Activated CD4-positive, alpha-beta T cell treated with anti-CD3 and anti-CD28 coated beads for 24 hours (primary cell): ENCODE data around the gene SETBP1.

ENCODE experiments used
- DNase-seq, 2 donors: peaks; one replicate each; pipeline ENCODE4 v3.0.0-alpha.2; 2020; ENCODE audit warnings: low read depth in 2 of 2

SETBP1 gene

DNA sequence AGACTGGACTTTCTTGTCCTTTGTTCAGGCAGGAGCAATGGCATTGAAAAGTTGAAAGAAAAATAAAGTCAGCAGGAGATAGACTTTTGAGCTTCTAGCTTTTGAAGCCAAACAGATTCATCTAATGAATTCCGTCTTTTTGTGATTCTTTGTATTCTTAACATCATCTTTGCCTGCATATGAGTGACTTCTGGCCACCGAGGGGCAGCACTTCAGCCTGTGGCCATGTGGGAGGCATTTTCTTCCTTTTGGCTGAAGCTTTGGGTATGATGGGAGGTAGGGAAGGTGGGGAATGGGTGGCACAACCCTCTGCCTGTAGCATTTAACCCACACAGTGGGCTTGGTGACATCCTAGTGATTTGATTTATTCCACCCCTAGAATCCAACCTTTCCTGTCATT lies 220.6 kb downstream of the SETBP1 start:
- DNase-seq = no peak

DNA sequence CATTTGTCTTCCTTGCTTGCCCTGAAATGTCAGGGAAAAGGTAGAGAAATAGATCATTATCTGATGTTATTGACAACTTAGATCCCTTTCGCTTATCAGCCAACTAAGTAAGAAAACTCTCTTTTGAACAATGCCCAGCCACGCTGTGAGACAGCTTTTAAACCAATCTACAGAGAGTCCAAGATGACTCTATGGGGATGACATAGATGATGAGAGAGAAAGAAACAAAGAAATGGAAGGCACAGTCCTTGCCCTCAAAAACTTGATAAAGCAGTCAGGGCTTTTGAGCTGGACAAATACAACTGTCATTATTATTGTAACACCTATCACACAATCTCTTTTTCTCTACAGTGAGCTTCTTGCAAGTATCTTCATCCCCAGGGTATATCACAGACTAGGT lies 222.6 kb downstream of the SETBP1 start:
- DNase-seq = no peak

DNA sequence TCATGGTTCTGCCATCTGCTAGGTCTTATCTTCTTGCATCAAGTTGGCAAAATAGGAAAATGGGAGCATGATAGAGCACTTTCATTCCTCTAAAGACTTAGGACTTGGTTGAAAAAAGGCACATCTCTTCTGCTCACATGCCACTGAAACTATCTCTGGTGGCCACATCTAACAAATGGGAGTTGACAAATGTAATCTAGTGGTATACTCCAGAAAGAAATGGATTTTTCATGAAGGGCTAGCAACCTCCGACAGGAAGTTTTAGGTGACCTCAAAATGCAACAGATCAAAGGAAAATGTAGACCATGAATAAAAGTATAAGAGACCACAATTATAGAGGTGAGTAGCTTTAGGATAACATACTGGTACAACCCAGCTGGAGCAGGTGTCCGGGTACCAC lies 224.1 kb downstream of the SETBP1 start:
- no peak for DNase-seq

DNA sequence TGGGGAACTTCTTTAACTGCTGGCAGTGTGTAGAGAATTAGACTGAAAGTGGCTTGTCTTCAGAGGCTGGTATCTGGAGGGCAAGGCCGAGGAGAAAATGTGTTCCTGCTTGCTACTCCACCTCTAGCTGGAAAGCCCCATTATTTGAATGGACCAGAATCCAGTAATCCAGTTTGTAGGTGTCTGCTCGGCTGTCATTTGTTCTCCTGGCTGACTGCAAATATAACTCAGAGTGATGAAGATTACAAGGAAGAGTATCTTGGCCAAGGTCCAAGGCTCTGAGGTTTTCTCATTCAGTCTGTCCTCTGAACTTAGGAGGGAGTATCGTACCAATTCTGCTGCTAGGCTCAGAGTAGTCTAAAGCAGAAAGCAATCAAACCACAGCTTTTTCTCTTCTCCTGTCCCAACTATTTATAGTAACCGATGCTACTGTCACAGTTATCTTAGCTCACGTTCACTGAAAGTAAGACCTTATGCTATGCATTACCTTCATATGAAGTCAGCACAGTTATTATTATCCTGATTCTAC lies 228.6 kb downstream of the SETBP1 start:
- DNase-seq = no peak

DNA sequence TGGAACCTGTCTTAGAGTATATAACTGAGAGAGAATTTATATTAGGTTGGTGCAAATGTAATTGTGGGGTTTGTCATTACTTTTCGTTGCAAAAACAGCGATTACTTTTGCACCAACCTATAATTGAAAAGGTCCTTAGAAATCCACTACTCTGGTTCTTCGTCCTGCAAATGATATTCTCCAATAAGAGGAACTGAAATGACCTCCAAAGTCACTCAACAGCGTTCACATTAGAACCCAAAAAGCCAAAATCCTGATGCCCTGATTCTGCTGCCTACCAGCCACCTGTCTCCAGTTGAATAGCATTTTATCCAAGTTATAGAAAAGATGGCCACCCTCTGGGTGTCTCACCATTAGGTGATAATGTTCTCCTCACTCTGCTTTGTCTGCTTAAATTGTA lies 230.6 kb downstream of the SETBP1 start:
- DNase-seq = no peak

DNA sequence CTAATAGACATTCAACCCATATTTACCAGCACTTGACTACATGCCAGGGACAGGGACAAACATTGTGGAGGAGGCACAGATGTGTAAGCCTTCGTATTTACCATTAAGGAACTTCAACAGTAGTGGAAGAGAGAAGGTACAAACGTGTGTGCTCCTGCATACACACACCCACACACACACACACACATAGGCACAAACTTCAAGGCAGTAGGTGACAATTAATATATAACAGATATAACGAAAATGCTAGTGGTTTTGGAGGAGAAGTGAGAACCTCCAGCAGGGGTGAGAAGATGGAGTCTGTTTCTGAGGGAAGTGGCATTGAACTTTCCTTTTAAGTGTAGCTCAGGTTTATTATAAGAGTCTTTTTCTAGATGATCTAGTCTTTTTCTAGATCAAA lies 231.1 kb downstream of the SETBP1 start:
- no peak for DNase-seq

DNA sequence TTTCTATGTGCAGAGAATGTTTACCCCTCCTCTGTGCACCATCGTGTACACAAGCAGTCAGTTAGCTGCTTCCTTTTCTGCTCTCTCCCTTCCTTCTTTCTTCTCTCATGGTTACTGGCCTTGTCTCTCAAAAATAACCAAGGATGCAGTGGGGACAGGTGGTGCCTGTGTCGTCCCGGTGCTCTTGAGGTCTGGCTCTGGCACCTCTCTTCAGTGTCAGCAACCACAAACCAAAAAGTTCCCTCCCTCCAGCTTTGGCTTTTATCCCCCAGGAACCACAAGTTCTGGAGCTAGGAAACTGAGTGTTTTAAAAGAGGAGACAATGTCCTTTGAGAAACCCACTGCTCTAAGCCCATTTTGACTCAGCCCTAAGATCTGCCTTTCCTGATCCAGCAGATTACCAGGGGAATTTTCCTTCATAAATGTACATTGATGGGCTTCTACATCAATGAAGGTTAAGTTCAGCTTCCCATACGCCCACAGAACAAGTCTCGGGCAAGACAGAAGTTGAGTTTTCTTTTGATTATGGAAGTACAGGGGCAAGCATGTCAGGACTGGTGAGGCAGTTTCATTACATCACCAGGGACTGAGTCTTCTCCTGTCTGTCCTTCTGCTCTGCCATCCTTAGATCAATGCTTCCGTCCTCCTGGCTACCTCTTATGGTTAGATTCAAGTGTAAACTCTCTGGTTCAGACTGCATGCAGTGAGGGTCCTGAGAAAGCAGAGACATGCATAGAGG lies 232.2 kb downstream of the SETBP1 start:
- no peak for DNase-seq

DNA sequence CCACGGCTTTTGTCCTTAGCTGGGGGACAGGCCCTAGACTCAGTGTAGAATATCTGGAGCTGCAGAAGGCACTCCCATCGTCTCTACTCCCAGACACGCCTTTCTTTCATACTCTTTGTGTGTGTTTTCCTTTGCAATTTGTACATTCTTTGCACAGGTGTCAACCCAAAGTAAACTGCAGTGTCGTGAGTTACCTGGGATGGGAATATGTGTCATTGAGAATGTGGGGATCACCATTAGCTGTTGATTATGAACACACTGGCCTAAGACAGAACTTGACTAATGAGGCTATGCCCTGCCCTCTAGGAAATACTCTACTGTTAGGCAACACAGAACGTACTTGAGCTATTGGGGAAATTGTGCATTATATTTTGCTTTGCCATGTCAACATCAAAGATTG lies 233.3 kb downstream of the SETBP1 start:
- no peak for DNase-seq

DNA sequence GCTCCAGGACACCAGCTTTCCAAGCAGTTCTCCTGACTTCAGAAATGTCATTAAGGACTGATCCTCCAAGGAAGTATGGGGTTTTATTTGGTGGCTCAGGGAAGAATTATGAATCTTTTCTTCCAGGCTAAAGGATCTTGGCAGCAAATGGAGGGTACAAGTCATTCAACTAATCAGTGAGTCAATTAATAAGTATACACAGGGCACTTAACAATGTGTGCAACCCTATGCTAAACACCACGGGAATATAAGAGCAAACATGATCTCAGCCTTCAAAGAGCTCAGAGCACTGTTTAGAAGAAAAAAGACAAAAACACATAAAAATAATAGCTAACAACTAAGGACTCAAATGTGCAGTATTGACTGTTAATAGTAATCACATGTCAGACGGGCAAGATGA lies 234.5 kb downstream of the SETBP1 start:
- no peak for DNase-seq

DNA sequence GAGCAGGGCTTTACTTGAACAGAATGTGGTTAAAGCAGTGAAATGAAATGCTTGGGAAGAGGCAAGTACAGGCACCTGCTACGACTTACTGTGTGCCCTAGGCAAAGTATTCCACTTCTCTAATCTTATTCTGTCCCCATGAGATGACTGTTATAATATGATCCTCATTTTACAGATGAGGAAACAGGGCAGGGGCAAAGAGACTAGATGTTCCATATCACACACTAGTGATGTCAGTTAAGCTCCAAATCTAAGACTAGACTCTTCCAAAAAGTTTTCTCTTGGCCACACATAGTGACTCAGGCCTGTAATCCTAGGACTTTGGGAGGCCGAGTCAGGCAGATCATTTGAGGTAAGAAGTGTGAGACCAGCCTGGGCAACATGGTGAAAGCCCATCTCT lies 235.0 kb downstream of the SETBP1 start:
- DNase-seq = no peak

DNA sequence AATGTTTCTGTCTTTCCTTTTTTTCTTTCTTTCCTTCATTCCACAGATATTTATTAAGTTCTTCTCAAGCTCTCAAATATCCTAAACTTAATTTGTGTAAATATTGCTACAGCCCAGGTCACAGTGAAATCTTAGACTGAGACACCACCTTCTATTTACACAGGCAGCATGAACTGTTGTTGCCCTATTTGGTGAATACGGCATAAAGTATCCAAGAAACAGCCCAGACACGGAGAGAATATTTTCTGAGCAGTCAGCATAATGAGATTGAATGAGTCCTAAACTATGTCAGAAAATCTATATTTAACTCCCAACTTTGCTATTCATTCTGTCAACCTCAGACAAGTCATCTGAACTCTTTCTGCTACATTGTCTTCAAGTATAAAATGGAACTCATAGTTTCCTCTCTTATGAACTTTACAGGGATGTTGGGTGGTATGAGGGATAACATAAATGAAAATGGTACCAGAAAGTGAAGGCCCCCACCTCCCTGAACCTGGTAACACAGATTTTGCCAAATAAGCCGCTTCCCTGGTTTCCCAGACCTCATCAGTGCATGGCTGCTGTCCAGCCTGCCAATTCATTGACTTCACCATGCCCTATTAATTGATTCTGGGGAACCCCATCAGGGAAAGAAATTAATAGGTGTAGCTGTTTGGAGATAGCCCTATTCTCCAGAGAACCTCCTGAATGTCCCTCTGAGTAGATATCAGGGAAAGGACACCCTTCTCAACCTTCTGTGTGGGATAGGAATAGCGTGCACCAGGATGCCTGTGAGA lies 235.9 kb downstream of the SETBP1 start:
- no peak for DNase-seq

DNA sequence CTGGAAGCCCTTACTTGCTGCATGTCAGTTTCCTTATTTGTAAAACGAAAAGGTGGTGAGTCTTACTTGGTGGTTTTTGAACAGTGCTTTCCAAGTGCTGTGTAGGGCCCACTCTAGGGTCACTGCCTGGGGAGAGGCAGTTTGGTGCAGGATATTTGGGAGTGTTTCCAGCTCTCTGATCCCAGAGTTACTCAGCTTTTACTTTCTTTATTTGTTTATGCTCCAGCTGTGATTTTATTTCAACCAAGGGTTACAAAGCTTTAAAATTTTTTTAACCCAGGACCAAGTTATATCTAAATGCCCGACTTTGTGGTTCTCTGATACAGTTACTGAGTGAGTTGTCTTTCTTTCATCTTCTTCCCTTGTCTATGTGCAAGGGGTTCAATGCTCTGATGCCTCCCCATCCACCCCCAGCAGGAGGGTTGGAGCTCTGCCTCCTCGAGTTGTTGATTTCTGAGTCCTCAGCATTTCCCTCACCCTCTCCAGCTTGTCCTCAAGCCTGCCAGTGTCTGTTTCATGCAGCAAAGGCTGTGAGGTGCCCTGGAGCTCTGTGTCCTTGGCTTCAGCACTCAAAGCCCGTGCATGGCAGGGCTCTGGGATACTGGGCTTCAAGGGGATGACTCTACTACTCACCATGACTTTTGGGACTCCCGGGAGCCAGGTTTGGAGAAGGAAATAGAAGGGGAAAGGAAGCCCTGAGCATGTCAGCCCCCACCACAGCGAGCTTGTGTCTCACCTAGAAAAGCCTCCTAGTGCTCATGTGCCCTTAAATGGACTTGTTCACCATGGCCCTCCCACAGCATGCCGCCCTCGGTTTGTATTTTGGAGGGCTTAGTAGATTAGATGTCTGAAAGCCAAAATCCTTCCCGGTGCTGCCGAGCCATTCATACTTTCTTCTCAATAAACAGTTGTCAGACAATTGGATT lies 236.8 kb downstream of the SETBP1 start:
- DNase-seq = no peak

DNA sequence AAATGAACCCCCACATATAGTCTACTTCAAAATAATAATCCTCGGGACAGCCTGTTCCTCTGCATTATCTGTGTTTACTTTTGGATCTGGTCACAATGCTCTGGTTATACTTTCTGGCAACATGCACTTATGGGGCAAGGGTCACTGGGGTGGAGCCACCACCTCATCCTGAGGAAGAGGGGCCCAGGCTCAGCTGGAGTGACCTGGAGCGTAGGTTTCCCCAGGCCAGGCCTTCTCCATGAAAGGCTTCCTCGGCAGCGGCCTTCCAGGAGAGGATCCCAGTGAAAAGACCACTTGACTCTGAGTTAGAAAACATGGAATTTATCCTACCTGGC lies 237.4 kb downstream of the SETBP1 start:
- no peak for DNase-seq

DNA sequence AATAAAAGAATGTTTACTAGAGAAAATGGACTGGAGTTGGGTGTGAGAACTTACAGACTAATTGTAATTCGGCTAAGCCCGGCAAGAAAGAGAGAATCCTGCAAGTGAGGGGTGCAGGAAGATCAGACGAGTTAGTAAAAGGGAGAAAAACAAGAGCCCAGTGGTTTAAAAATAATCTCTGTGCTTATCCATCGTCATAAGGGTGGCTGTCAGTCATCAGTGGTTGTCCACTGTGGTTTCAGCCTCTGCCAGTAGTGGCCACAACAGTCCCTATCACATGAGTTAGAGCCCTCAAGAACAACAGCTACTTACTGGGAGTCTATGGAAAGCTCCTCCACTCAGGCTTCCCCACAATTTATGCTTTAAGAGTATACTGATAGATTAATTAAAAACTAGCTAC lies 239.8 kb downstream of the SETBP1 start:
- DNase-seq = no peak

DNA sequence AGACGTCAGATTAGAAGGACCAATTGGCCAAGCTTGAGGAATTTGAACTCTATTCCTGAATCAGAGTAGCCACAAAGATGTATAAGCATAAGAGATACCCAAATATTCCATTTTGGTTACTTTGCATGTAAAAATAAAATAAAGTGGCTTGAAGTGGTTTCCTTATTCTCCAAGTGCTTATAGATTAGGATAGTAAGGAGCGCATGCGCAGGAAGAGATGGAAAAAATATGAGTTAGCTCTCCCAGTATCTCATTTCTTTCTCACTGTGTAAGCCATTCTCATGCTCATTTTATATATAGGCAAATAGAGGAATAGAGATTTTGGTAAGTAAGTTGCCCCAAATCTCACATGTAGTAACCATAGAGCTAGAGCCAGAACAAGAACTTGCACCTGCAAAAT lies 241.3 kb downstream of the SETBP1 start:
- no peak for DNase-seq

DNA sequence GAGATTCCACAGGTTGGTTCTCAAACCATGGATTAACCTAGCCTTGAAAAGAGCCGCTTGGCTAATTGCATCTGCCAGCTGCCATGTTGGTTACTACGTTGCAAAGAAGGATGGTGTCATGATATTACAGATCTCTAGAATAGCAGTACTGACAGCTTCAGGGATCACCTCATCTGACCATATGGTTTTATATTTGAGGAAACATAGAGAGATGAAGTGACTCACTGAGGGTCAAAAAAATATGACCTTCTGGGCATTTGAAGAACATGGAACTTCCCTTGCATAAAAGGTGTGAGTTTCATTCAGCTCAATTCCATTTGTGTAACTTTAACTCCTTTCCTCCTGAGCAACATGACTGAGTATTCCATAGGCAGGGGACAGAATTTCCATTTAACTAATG lies 242.3 kb downstream of the SETBP1 start:
- DNase-seq = no peak

DNA sequence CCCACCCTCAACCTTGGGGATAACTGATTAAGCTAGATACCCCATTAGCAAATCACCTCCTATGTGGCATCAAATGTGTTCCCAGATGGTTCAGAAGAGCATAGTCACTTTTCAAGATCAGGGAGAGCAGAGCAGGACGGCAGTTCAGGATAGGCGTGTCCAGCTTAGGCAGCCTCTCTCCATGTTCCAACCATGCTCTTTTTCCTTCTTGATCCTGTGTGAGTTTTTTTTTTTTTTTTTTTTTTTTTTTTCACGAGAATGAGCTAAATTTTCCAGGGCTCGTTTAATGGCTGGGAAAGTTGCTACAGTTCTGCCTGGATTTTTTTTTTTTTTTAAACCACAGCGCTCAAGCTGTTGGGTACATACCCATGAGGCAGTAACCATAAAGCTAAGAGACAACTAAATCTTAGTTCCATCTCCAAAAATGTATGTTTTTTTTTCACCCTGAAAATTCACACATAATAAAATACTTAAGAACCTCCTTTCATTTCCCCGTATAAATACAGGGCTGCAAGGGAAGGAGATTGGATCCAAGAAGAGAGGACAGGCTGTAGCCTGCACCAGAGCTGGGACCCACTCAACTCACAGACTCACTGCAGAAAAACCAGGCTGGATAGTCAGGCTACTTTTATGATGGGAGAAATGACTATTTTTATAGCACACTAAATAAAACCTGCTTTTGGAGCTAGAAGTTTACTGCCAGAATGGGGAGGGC lies 244.3 kb downstream of the SETBP1 start:
- DNase-seq = no peak

DNA sequence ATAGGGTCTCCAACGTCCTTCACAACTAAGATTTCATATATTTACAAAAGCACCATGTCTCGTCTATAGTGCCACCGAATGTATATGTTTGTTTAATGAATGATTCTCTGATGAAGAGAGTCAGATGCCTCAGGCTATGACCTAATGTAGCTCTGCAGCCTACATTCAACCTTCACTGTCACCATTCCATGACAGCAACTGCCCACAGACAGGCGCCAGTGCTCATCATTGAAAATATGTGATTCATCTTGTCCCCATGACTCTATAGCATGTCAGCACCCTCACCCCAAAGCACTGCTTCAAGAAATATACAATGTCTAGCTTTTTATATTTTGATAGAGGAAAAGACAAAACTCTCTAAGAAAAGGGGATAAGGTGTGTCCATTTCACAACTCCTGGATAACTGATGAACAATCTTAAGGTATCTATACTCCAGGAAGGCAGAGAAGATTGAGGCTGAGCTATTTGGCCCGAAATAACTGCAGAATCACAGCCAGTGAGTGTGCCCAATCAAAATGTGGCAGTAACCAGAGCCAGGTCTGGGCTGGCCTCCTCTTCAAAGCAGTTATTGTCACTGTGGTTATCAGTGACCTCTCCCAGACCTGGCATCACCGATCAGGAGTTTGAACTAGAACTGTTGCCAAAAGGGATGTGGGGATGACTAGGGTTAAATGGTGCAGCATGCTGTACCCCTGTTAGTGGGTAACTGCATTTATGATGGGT lies 246.6 kb downstream of the SETBP1 start:
- no peak for DNase-seq

DNA sequence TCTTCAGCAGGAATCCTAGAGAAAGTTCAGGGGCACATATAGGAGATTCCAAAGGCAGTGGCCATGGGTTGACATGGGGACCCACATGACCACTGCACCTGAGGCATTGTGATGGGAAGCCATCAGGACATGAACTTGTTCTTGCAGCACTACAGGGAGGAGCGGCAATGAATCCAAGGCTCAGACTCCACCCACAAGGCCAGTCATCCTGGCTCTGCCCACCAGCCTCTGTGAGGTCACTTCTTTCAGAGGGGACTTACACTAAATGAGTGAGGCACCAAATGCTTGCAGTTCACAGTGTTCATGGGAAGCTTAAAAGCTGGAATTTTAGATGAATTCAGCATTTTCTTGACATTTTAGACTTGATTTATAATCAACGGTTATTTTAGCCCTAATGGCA lies 254.2 kb downstream of the SETBP1 start:
- no peak for DNase-seq

DNA sequence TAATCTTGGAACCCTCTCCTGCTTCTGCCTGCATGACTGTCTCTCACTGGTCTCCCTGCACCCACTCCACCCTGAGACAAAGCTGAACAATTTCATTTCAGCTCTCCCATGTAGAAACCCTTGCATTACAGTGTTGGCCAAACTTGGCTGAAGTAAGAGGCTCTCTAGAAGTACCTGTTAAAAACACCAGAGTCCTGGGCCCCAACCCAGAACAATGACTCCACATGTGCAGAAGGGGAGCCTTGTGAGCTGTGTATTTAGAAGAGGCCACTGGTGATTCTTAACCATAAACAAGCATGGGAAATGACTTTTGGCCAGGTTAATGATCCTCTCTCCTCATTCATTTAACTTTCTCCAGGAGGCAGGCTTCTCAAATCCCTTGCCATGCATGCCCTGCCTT lies 254.8 kb downstream of the SETBP1 start:
- DNase-seq = no peak

DNA sequence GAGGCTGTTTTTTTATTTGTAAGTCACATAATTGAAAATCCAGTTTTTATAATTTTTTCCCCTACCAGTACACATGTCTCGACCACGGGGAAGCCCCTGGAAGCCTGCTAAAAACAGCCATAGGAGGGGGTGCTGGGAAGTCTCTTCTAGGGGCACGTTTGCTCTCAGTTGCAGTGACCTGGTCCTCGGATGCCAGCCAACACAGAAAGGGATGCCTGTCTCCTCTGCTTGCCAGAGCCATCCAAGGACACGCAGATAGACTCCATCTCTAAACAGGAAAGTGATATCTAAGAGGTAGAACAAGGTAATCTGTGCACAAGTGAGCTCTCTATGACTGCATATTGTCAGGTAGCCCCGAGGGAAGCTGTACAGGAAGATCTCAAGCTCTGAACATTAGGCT lies 255.8 kb downstream of the SETBP1 start:
- no peak for DNase-seq
